DOHH2 (cell line): Measurements from ENCODE around the gene EN2.

ENCODE experiments used
- EZH2phosphoT487 ChIP-seq: fragments of 200-600 bp; sonication (generic); IDR thresholded peaks from 2 replicates; pipeline ENCODE4 v1.6.1; 2017; ENCODE audit warnings: borderline replicate concordance, mild to moderate bottlenecking, antibody characterized with exemption, low read length, moderate library complexity, mixed read lengths
- TF ChIP-seq, protein P1 (sequence below): fragments of 200-600 bp; sonication (generic); IDR thresholded peaks from one replicate; pipeline ENCODE4 v1.5.1; 2014; ENCODE audit warnings: antibody characterized with exemption, mild to moderate bottlenecking, low read depth, low read length; ENCODE audit not compliant: poor library complexity, severe bottlenecking

DNA sequence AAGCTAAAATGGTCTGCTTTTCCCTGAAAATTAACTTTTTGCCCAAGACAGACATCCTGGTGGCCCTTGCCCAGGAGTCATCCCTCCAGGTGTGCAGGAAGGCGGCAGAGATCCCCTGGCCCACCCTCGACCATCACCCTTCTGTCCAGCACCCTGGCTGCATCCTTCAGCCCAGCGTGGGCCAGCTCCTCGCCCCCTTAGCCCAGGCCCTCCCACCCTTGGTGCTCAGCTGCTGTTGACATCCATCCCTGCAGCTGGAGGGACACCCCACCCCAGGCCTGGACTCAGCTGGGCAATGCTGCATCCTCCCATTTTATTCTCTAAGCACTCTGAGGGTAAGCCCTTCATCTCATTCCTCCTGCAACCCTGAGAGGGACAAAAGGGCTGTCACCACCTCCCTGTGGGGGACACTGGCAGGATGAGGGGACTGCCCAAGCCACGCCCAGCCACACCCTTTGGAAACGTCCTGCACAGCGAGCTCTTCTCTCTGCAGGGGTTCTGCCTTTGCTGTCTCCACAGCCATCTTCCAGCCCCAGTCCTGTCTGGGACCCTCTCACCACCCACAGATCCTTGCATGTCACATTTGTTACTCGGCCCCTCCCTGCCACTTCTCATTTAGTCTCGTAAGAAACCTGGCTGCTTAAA lies 30.7 kb downstream of the EN2 start:
- no peak for TF ChIP-seq EZH2phosphoT487
- TF ChIP-seq, protein P1, sequence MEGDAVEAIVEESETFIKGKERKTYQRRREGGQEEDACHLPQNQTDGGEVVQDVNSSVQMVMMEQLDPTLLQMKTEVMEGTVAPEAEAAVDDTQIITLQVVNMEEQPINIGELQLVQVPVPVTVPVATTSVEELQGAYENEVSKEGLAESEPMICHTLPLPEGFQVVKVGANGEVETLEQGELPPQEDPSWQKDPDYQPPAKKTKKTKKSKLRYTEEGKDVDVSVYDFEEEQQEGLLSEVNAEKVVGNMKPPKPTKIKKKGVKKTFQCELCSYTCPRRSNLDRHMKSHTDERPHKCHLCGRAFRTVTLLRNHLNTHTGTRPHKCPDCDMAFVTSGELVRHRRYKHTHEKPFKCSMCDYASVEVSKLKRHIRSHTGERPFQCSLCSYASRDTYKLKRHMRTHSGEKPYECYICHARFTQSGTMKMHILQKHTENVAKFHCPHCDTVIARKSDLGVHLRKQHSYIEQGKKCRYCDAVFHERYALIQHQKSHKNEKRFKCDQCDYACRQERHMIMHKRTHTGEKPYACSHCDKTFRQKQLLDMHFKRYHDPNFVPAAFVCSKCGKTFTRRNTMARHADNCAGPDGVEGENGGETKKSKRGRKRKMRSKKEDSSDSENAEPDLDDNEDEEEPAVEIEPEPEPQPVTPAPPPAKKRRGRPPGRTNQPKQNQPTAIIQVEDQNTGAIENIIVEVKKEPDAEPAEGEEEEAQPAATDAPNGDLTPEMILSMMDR, result no peak
